Tibial artery (tissue), 4 donors: ENCODE measurements around the gene PLLP.
A peak's percentile ranks its signal among the peaks of the same experiment; 100 is the strongest.

Experiments
- DNase-seq, 2 donors: peaks; one replicate each; pipeline ENCODE4 v3.0.0-alpha.2; 2019
- H3K27ac ChIP-seq, 2 donors: fragments of 200-600 bp; sonication (generic) in 1 of 2; 1 replicate in 1 of 2; 2 replicates in 1 of 2; pipeline ENCODE4 v1.5.1; 2018 to 2019; ENCODE audit warnings: mild to moderate bottlenecking in 1 of 2
- H3K27me3 ChIP-seq, 2 donors: fragments of 200-600 bp; sonication (generic) in 1 of 2; one replicate each; pipeline versions ENCODE4 v1.5.1 to v1.6.0; 2016 to 2019
- H3K36me3 ChIP-seq, 3 donors: fragments of 200-600 bp; sonication (generic) in 2 of 3; one replicate each; pipeline ENCODE4 v1.5.1; 2016 to 2019; ENCODE audit warnings: mild to moderate bottlenecking in 2 of 3
- H3K4me1 ChIP-seq, 4 donors: fragments of 200-600 bp; sonication (generic) in 2 of 4; 1 replicate in 3 of 4; 2 replicates in 1 of 4; pipeline ENCODE4 v1.5.1; 2016 to 2019
- H3K4me3 ChIP-seq, 2 donors: fragments of 200-600 bp; sonication (generic) in 1 of 2; 1 replicate in 1 of 2; 2 replicates in 1 of 2; pipeline ENCODE4 v1.5.1; 2018 to 2019; ENCODE audit warnings: mild to moderate bottlenecking in 2 of 2
- H3K9me3 ChIP-seq, 3 donors: fragments of 200-600 bp; sonication (generic) in 1 of 3; one replicate each; pipeline ENCODE4 v1.5.1; 2016 to 2019
- CTCF ChIP-seq, 2 experiments: fragments of 200-600 bp in 1 of 2; fragments of 450-650 bp in 1 of 2; IDR thresholded peaks; one replicate each; pipeline ENCODE4 v1.5.1; 2017 to 2019; ENCODE audit warnings: antibody characterized with exemption in 2 of 2, mild to moderate bottlenecking in 1 of 2, moderate library complexity in 1 of 2
- intact Hi-C: fragments of 100-400 bp; cut with DNase I; formaldehyde crosslinking; loops from one replicate; pipeline ENCODE4 v1.15.0; 2023; ENCODE audit warnings: low total_unique reads

PLLP gene

GRCh38 chr16:57257455-57258070 is 26.9 kb downstream of the PLLP start:
- Histone ChIP-seq H3K27me3 (no peaks in the 10 kb centered on the region), H3K4me3 (no peak overlapping the region), H3K36me3 (peaks cover 30 to 55% (median 34%) of the 10 kb centered on the region in 3 donors), H3K4me1 (peaks cover 0 to 10% (median 2%) of the 10 kb centered on the region in 4 donors), H3K9me3 (no peaks in the 10 kb centered on the region), H3K27ac (no peak overlapping the region)
- TF ChIP-seq CTCF (IDR thresholded peaks at IDR 0.05) = no peak
- intact Hi-C loops = no loop called here
- DNase-seq = peak in 1 of 2 donors; percentile 39

DNA sequence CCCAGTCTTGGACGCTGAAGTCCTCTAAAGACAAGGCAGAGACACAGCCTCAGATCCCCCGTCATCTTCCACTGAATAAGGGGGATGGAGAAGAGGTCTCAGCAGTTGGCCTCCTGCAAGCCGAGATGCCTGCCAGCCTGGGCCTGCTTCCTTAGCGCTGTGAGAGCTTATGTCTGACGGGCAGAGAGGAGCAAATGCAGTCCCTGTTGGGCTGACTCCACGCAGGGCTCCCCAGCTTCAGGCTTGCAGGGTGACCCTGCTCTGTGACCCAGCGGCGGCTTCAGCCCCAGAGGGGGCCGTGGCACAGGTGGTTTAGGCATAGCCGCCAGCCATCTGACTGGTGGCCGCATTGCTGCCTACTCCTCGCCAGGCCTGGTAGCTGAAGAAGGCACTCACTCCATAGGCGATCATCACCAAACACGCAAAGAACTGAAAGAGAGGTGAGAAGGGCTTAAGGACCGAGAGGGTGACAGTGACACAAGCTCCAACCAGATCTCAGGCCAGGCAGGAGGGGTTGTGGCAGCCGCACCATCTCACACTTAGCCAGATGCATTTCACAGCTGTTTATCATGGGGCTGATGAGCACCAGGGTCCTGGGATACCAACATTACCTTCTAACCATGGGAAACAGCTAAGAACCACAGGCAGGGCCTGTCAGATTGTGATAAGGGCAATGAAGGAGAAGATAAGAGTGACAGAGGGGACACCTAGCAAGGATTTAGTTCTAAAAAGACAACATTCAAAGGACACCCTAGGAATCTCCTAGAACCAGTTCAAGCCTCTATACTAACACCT is 27.7 kb downstream of the PLLP start:
- no peak for TF ChIP-seq CTCF (IDR thresholded peaks at IDR 0.05)
- DNase-seq = peak in 1 of 2 donors; percentile 51
- H3K27me3 ChIP-seq = no peaks in the 10 kb centered on the region
- H3K36me3 ChIP-seq = peaks cover 38 to 62% (median 42%) of the 10 kb centered on the region in 3 donors
- H3K4me3 ChIP-seq = no peak overlapping the region
- H3K27ac ChIP-seq = no peak overlapping the region
- intact Hi-C loops = no loop called here
- H3K4me1 ChIP-seq = peaks cover 0 to 10% (median 2%) of the 10 kb centered on the region in 4 donors
- no peaks in the 10 kb centered on the region for H3K9me3 ChIP-seq

DNA sequence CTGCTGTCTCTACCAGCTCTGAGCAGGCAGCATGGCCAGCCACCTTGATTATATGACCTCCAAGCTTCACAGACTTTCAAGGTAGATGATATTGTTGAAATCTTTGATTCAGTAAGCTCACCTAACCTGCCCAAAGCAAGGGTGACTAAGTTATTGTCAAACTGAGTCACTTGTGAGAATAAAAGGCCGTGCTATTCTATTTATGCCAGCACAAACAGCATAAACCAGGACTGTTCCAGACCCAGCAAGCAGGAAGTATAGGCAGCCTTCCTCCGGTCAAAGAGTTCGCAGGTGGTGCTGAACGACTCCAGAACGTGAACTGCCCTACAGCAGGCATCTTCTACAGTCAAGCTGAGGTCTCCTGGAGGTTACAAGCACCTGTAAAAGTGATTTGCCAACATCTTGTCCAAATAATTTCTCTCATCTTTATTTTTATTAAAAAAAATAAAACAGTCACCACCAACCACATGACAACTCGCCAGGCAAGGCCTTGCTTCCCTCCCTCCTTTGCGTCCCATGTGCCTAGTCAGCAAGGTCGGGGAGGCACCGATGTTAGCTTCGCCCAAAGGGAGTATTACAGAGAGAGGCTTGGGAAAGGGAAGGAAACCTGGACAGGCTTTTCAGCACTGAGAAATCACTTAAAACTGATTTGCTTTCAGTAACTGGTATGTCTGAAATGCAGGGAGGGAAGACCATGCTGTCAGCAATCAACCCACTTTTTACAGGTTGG is 28.6 kb downstream of the PLLP start:
- Histone ChIP-seq H3K36me3 (peaks cover 47 to 72% (median 52%) of the 10 kb centered on the region in 3 donors), H3K27me3 (no peaks in the 10 kb centered on the region), H3K9me3 (no peaks in the 10 kb centered on the region), H3K27ac (no peak overlapping the region), H3K4me3 (no peak overlapping the region), H3K4me1 (peaks cover 0 to 10% (median 2%) of the 10 kb centered on the region in 4 donors)
- peak in 1 of 2 donors; percentile 33 for DNase-seq
- intact Hi-C loops = no loop called here
- no peak for TF ChIP-seq CTCF (IDR thresholded peaks at IDR 0.05)

DNA sequence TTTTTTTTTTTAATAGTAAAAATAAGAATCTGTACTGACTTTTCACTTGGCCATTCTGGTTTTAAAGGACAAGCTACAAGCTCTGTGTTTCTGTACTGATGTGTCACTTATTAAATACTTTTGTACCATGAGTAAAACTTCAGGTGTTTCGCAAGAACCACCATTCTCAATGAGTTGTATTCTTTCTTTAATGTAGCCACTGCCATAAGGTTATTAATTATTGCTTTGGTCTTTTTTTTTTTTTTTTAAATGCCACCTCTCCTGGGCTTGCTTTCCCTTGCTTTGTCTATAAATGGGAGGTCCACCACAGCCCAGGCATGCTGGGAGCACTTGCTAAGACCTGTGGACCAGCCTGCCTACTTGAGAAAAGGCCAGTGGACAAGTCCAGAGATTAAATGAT is 31.0 kb downstream of the PLLP start:
- intact Hi-C loops = no loop called here
- no peak overlapping the region for H3K27ac ChIP-seq
- H3K36me3 ChIP-seq = peaks cover 71 to 96% (median 75%) of the 10 kb centered on the region in 3 donors
- H3K27me3 ChIP-seq = no peaks in the 10 kb centered on the region
- no peak overlapping the region for H3K4me3 ChIP-seq
- no peaks in the 10 kb centered on the region for H3K9me3 ChIP-seq
- no peak for DNase-seq
- H3K4me1 ChIP-seq = no peaks in the 10 kb centered on the region
- no peak for TF ChIP-seq CTCF (IDR thresholded peaks at IDR 0.05)

GRCh38 chr16:57252148-57252721 is 32.2 kb downstream of the PLLP start:
- H3K27me3 ChIP-seq = no peaks in the 10 kb centered on the region
- no peaks in the 10 kb centered on the region for H3K4me1 ChIP-seq
- TF ChIP-seq CTCF (IDR thresholded peaks at IDR 0.05) = no peak
- DNase-seq = no peak
- no peak overlapping the region for H3K4me3 ChIP-seq
- no peaks in the 10 kb centered on the region for H3K9me3 ChIP-seq
- intact Hi-C loops = no loop called here
- H3K27ac ChIP-seq = no peak overlapping the region
- peaks cover 77 to 100% (median 79%) of the 10 kb centered on the region in 3 donors for H3K36me3 ChIP-seq
